NCI-H2171 treated with DMSO at 0.1 percent for 48 hours (cell line): Measurements from ENCODE around the gene SNTA1.
"Not testable (repeated sequence)": the region's sequence is repeated elsewhere in the genome, so short reads cannot be mapped to it uniquely, and the experiment has no call there.

Experiments used
- DNase-seq: peaks from one replicate; lab custom pipeline; 2025; lab: John Stamatoyannopoulos, UW

SNTA1 gene

GRCh38 chr20:33431797-33432381, 11.7 kb downstream of the SNTA1 start:
- no peak for DNase-seq

DNA sequence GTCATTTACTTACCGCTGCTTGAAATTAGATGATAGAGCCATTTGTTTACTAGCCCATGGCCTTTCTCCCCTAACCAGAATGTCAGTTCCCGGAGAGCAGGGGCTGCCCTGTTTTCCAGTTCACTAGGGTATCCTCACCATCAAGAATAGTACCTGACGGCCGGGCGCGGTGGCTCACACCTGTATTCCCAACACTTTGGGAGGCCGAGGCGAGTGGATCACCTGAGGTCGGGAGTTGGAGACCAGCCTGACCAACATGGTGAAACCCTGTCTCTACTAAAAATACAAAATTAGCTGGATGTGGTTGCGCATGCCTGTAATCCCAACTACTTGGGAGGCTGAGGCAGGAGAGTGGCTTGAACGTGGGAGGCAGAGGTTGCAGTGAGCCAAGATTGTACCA, 19.7 kb downstream of the SNTA1 start:
- not testable (repeated sequence) for DNase-seq

GRCh38 chr20:33423141-33423834, 20.3 kb downstream of the SNTA1 start:
- DNase-seq: no peak

GRCh38 chr20:33419140-33419974, 24.2 kb downstream of the SNTA1 start:
- peak; percentile 35 for DNase-seq

GRCh38 chr20:33418033-33418432, 25.5 kb downstream of the SNTA1 start:
- peak; percentile 60 for DNase-seq

GRCh38 chr20:33415948-33416347, 27.6 kb downstream of the SNTA1 start:
- no peak for DNase-seq

DNA sequence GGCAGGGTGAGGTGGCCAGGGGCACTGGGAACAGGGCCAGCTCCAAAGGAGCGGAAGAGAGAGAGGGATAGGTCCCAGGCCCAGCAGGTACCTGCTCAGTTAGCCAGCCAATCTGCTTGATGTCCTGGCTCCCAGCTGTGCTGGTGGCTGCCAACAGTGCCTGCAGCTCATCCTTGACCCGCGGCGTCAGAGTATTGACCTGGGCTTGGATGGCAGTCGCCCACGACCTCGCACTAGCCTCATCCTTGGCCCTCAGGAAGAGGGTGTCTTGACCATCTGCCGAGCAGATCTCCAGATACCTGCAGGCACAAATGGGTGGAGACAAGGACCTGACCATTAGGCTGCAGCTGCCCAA, 31.1 kb downstream of the SNTA1 start:
- no peak for DNase-seq

DNA sequence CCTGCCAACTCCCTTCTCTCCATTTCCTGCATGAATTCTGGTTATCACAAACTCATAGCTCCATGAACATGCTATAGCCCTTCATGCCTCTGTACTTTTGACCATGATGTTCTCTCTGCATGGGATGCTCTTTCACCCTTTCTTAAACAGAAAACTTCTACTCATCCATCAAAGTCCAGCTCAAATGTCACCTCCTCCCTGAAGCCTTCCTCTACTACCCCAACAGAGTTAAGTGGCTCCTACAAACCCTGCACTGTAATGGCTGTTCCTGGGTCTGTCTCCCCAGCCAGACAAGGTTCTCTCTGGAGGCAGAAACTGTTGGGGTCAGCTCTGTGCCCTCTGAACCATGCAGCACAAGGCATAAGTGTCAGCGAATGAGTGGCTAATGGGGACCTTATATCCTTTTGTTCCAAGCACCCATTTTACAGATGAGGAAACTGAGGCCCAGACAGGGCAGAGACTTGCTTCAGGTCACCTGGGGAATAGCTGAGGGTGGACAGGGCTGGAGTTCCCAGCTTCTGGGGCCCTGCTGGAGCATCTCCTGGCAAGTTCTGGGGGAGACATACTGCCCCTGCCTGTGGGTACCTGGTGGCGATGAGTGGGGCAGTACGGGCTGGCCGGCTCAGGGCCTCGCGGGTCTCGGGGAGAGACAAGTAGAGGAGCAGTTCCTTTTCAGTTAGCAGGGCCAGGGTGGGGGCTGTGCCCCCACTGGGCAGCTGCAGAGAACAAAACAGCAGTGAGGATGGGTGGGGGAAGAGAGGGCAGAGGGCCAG, 31.7 kb downstream of the SNTA1 start:
- DNase-seq: no peak

- peak; percentile 99 for DNase-seq
Measured at GRCh38 chr20:33411242-33411641, 32.3 kb downstream of the SNTA1 start.

GRCh38 chr20:33410081-33410742, 33.4 kb downstream of the SNTA1 start:
- no peak for DNase-seq

GRCh38 chr20:33408716-33409654, 34.6 kb downstream of the SNTA1 start:
- peak; percentile 34 for DNase-seq

- DNase-seq: no peak
Measured at GRCh38 chr20:33408313-33408712, 35.2 kb downstream of the SNTA1 start.

DNA sequence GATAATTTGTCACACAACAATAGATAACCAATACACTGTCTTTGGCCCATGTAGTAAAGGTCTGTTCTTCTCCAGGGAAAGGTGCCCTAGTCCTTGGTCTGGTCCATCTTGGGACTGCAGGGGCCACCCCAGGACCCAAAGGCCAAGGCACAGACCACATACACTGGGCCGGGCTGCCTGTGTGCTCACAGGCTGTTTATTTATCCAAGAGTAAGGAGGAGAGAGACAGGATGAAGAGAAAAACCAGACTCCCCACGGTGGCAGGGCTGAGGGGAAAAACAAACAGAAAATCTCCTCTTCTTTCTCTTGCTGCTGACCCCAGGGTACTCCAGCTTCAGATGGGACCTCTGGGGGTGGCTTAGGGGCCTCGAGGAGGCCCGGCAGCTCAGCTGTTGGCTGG, 35.8 kb downstream of the SNTA1 start:
- DNase-seq: no peak

- DNase-seq: no peak
Measured at GRCh38 chr20:33407251-33407650, 36.3 kb downstream of the SNTA1 start.

DNA sequence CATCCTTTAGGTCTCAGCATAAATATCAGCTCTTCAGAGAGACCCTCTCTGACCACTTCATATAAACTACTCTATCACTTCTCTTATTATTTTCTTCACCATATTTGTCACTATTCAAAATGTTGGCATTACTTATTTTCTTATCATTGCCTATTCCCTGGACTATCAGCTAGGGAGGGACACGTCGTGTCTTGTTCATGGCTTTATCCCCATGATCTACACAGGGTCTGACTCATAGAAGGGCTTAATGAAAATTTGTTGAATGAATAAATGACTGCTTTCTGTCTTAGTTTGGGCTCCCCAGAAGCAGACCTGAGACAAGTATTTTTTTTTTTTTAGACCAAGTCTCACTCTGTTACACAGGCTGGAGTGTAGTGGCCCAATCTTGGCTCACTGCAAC, 39.3 kb downstream of the SNTA1 start:
- DNase-seq: no peak

DNA sequence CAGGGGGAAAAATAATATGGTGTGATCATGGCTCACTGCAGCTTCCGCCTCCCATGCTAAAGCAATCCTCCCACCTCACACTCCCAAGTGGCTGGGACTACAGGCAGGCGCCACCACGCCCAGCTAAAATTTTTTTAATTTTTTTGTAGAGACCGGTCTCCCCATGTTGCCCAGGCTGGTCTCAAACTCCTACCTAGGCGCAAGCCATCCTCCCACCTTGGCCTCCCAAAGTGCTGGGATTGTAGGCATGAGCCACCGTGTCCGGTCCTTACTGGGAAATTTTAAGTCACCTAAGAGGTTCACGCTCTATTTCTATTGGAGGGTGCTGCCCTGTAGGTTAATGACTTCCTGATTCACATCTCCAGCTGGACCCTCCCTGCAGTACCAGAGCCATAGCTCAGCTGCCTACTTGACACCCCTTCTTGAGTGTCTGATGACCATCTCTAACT, 41.6 kb downstream of the SNTA1 start:
- no peak for DNase-seq

DNA sequence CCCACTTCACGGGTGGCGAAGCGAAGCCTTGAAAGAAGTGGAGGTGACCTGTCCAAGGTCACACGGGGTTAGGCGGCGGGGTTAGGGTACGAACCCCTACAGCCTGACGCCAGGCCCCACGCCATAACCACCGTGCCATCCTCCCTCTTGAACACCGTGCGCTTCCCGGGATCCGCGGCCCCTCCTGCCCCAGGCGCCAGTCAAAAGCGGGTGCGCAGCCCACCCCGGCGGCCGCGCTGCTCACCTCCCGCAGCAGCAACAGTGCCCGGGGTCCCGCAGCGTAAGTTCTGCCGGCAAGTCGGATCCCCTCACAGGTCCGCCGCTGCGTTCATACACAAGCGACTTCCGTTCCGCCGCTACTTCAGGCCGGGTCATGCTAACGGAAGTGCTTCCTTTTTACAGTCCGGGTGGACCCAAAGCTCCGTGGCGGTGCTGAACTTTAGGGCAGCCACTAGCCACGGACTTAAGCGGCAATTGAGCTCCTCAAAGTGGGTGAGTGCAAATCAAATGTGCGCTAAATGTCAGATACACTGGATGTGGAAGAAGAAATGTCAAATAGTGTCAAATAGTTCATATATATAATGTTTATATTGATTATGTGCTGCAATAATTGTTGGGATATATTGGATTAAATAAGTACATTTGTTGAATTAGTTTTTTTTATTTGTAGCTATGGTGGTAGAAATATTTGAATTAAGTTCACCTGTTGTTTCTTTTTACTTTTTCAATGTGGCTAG, 42.2 kb downstream of the SNTA1 start, which contains the start of gene CDK5RAP1:
CDK5RAP1 (minus strand) TSS at position 336 of the 737 bp plus-strand sequence. CDS start 4,455 bp downstream, outside the sequence.
- DNase-seq: peak; percentile 95

DNA sequence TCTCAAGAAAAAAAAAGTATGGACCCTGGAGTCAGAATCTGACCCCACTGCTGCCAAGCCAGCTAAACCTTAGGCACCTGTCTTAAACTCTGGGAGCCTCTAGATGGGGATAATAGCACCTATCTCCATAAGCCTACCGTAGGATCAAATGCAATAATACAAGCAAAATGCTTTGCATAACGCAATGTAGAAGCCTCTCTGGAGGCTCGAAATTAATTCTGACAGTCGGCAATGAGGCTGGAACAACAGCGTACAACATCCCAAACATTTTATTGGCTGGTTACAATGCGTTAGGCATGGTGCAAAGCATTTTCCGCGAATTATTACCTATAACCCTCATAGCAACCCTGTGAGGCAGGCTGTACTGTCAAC, 42.8 kb downstream of the SNTA1 start:
- DNase-seq: peak; percentile 52

DNA sequence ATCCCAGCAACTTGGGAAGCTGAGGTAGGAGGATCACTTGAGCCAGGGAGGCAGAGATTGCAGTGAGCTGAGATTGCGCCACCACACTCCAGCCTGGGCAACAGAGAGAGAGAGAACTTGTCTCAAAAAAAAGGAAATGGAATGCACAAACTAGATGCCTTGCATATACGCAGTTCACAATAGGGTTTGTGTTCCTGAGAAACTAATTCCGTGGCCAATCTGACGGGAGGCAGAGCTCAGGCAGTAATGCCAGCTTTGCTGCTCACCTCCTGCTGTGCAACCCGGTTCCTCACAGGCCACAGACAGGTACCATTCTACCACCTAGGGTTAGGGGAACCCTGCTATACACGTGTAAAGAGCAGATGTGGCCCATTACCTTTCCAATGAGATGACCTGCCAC, 43.6 kb downstream of the SNTA1 start:
- no peak for DNase-seq

DNA sequence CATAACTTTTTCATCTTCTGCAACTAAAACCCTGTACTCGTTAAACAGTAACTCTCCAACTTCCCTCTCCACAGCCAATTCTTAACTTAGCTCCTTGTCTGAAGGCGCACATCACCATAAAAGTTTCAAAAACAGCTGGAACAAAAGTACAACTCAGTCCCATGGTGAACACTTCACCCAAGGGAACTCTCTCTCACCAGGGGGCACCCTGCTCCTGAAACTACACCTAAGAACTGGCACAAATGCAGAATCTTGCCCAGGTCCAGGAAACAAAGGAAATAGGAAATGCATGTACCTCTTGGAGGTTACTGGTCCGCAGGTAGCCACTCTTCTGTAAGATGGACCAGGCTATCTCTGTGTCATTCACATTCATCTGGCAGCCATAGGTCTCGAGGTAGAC, 48.8 kb downstream of the SNTA1 start:
- no peak for DNase-seq
